Activated effector memory CD4-positive, alpha-beta T cell treated with anti-CD3 and anti-CD28 coated beads, Interleukin-2, amount 50 U/mL, for 16 hours (primary cell): ENCODE measurements around the gene REX1BD.
"Not testable (repeated sequence)": the region's sequence is repeated elsewhere in the genome, so short reads cannot be mapped to it uniquely, and the experiment has no call there.

Source experiments
- DNase-seq: peaks from one replicate; pipeline ENCODE4 v3.0.0-alpha.2; 2020

The REX1BD gene

GRCh38 chr19:18580311-18580710 lies 8.3 kb upstream of the REX1BD start:
- no peak for DNase-seq

- no peak for DNase-seq
These were observed 2.3 kb upstream of the REX1BD start for GRCh38 chr19:18586306-18586705.

- no peak for DNase-seq
These were observed 1.0 kb upstream of the REX1BD start for GRCh38 chr19:18587561-18587960.

GRCh38 chr19:18587962-18588610 lies 512 bp upstream of the REX1BD start:
- no peak for DNase-seq

- peak; percentile 90 for DNase-seq
These were observed 1.0 kb downstream of the REX1BD start for GRCh38 chr19:18589380-18590272.

- no peak for DNase-seq
These were observed 2.0 kb downstream of the REX1BD start for GRCh38 chr19:18590273-18591272.

- no peak for DNase-seq
These were observed 3.3 kb downstream of the REX1BD start for GRCh38 chr19:18591735-18592385.

- not testable (repeated sequence) for DNase-seq
These were observed 4.1 kb downstream of the REX1BD start for GRCh38 chr19:18592732-18593131.

GRCh38 chr19:18593367-18594095 lies 4.9 kb downstream of the REX1BD start:
- DNase-seq, result no peak

GRCh38 chr19:18594096-18594823 lies 5.7 kb downstream of the REX1BD start:
- peak; percentile 90 for DNase-seq

- DNase-seq, result no peak
These were observed 6.3 kb downstream of the REX1BD start for GRCh38 chr19:18594824-18595373.

- DNase-seq, result no peak
These were observed 6.9 kb downstream of the REX1BD start for GRCh38 chr19:18595475-18595874.

GRCh38 chr19:18596752-18597157 lies 8.2 kb downstream of the REX1BD start:
- DNase-seq, result no peak

GRCh38 chr19:18597809-18598660 lies 9.4 kb downstream of the REX1BD start:
- no peak for DNase-seq

- DNase-seq, result no peak
These were observed 10.9 kb downstream of the REX1BD start for GRCh38 chr19:18599485-18599884.

GRCh38 chr19:18600692-18601397 lies 12.2 kb downstream of the REX1BD start:
- DNase-seq, result not testable (repeated sequence)

- no peak for DNase-seq
These were observed 13.3 kb downstream of the REX1BD start for GRCh38 chr19:18601875-18602274.

- no peak for DNase-seq
These were observed 14.8 kb downstream of the REX1BD start for GRCh38 chr19:18603255-18603957.
